Tibial nerve (tissue), 4 donors: Measurements from ENCODE around the gene UGT1A8.

Experiments used
- CTCF ChIP-seq, 5 experiments: fragments of 200-600 bp in 3 of 5; fragments of 450-650 bp in 2 of 5; sonication (generic) in 3 of 5; IDR thresholded peaks; one replicate each; pipeline ENCODE4 v1.5.1; 2016 to 2019; ENCODE audit warnings: antibody characterized with exemption in 5 of 5, mild to moderate bottlenecking in 3 of 5, moderate library complexity in 2 of 5
- EP300 ChIP-seq, 2 donors: sonication (generic); formaldehyde crosslinking; IDR thresholded peaks; one replicate each; pipeline ENCODE4 v1.6.1; 2017; ENCODE audit warnings: antibody characterized with exemption in 2 of 2, mild to moderate bottlenecking in 1 of 2
- POLR2A ChIP-seq, 2 donors: fragments of 450-650 bp; IDR thresholded peaks; one replicate each; pipeline ENCODE4 v1.6.1; 2017; ENCODE audit warnings: antibody characterized with exemption in 2 of 2, mild to moderate bottlenecking in 2 of 2, moderate library complexity in 2 of 2

GRCh38 chr2:233779722-233780121, 162.3 kb downstream of the UGT1A8 start:
- TF ChIP-seq EP300 (IDR thresholded peaks at IDR 0.05) (no peak), CTCF (IDR thresholded peaks at IDR 0.05) (no peak), POLR2A (IDR thresholded peaks at IDR 0.05) (no peak)
